ENCODE results near the gene GRM3. TPM values are rescaled to one million over a fixed set of nuclear protein-coding genes. Genes with fewer than 3 reads are reported as not detected.

GRM3 gene
- total and polyA plus RNA-seq, 2 donors (not counting 1 experiment from before 2014, with no cell fraction given): not detected

- no peak overlapping the region for H3K9ac ChIP-seq (ENCODE audit: insufficient read depth, low read length)
- H3K79me2 ChIP-seq (ENCODE audit: control insufficient read depth, insufficient read depth, low read length): no peaks in the 10 kb centered on the region
- no peaks in the 10 kb centered on the region for H3K9me3 ChIP-seq (ENCODE audit: control insufficient read depth, insufficient read depth, low read depth, low read length)
- H3K27me3 ChIP-seq (ENCODE audit: control insufficient read depth, insufficient read depth, low read length): no peaks in the 10 kb centered on the region
- no peak for DNase-seq (ENCODE audit: low read depth in 2 of 2)
- no peaks in the 10 kb centered on the region for H4K20me1 ChIP-seq (ENCODE audit: control insufficient read depth, extremely low read depth, insufficient read depth, low read length)
- H3K4me2 ChIP-seq (ENCODE audit: extremely low read depth, insufficient read depth, low read length): no peak overlapping the region
- TF ChIP-seq EZH2 (IDR thresholded peaks at IDR 0.05; ENCODE audit: low read length, missing control alignments) (no peak), CTCF (conservative IDR thresholded peaks at IDR 0.05 in 1 of 2, IDR thresholded peaks at IDR 0.05 in 1 of 2; ENCODE audit: low read depth in 1 of 2, low read length in 2 of 2) (no peak)
- no peaks in the 10 kb centered on the region for H3K4me1 ChIP-seq (ENCODE audit: control insufficient read depth, extremely low read depth, insufficient read depth, low read length)
- no peak overlapping the region for H2AFZ ChIP-seq (ENCODE audit: low read length)
- H3K4me3 ChIP-seq (replicated peaks in 1 of 4; ENCODE audit: control extremely low read depth in 1 of 4, insufficient read depth in 1 of 4, low read depth in 3 of 4, low read length in 4 of 4): no peak overlapping the region
- no peak overlapping the region for H3K27ac ChIP-seq (ENCODE audit: insufficient read depth, low read length)
- H3K36me3 ChIP-seq (ENCODE audit: control insufficient read depth, insufficient read depth, low read length): no peaks in the 10 kb centered on the region
Measured at GRCh38 chr7:86660950-86661462, 17.3 kb downstream of the GRM3 start.

- no peak for DNase-seq (ENCODE audit: low read depth in 2 of 2)
- H3K4me1 ChIP-seq (ENCODE audit: control insufficient read depth, extremely low read depth, insufficient read depth, low read length): no peaks in the 10 kb centered on the region
- no peak overlapping the region for H3K4me3 ChIP-seq (replicated peaks in 1 of 4; ENCODE audit: control extremely low read depth in 1 of 4, insufficient read depth in 1 of 4, low read depth in 3 of 4, low read length in 4 of 4)
- H3K79me2 ChIP-seq (ENCODE audit: control insufficient read depth, insufficient read depth, low read length): no peaks in the 10 kb centered on the region
- H4K20me1 ChIP-seq (ENCODE audit: control insufficient read depth, extremely low read depth, insufficient read depth, low read length): no peaks in the 10 kb centered on the region
- no peaks in the 10 kb centered on the region for H3K27me3 ChIP-seq (ENCODE audit: control insufficient read depth, insufficient read depth, low read length)
- H3K9me3 ChIP-seq (ENCODE audit: control insufficient read depth, insufficient read depth, low read depth, low read length): no peaks in the 10 kb centered on the region
- no peak overlapping the region for H2AFZ ChIP-seq (ENCODE audit: low read length)
- H3K4me2 ChIP-seq (ENCODE audit: extremely low read depth, insufficient read depth, low read length): no peak overlapping the region
- H3K36me3 ChIP-seq (ENCODE audit: control insufficient read depth, insufficient read depth, low read length): no peaks in the 10 kb centered on the region
- no peak overlapping the region for H3K27ac ChIP-seq (ENCODE audit: insufficient read depth, low read length)
- TF ChIP-seq CTCF (conservative IDR thresholded peaks at IDR 0.05 in 1 of 2, IDR thresholded peaks at IDR 0.05 in 1 of 2; ENCODE audit: low read depth in 1 of 2, low read length in 2 of 2) (no peak), EZH2 (IDR thresholded peaks at IDR 0.05; ENCODE audit: low read length, missing control alignments) (no peak)
- no peak overlapping the region for H3K9ac ChIP-seq (ENCODE audit: insufficient read depth, low read length)
Measured at GRCh38 chr7:86664486-86664885, 20.8 kb downstream of the GRM3 start.

- TF ChIP-seq EZH2 (IDR thresholded peaks at IDR 0.05; ENCODE audit: low read length, missing control alignments) (no peak), CTCF (conservative IDR thresholded peaks at IDR 0.05 in 1 of 2, IDR thresholded peaks at IDR 0.05 in 1 of 2; ENCODE audit: low read depth in 1 of 2, low read length in 2 of 2) (no peak)
- Histone ChIP-seq H3K4me1 (ENCODE audit: control insufficient read depth, extremely low read depth, insufficient read depth, low read length) (no peaks in the 10 kb centered on the region), H3K79me2 (ENCODE audit: control insufficient read depth, insufficient read depth, low read length) (no peaks in the 10 kb centered on the region)
Measured at GRCh38 chr7:86664991-86665390, 21.3 kb downstream of the GRM3 start.

More at GRCh38 chr7:86664991-86665390, 21.3 kb downstream of the GRM3 start:
- Histone ChIP-seq H3K36me3 (ENCODE audit: control insufficient read depth, insufficient read depth, low read length) (no peaks in the 10 kb centered on the region), H3K9me3 (ENCODE audit: control insufficient read depth, insufficient read depth, low read depth, low read length) (no peaks in the 10 kb centered on the region), H3K27me3 (ENCODE audit: control insufficient read depth, insufficient read depth, low read length) (no peaks in the 10 kb centered on the region), H3K9ac (ENCODE audit: insufficient read depth, low read length) (no peak overlapping the region), H4K20me1 (ENCODE audit: control insufficient read depth, extremely low read depth, insufficient read depth, low read length) (no peaks in the 10 kb centered on the region), H3K27ac (ENCODE audit: insufficient read depth, low read length) (no peak overlapping the region), H3K4me2 (ENCODE audit: extremely low read depth, insufficient read depth, low read length) (no peak overlapping the region), H2AFZ (ENCODE audit: low read length) (no peak overlapping the region), H3K4me3 (replicated peaks in 1 of 4; ENCODE audit: control extremely low read depth in 1 of 4, insufficient read depth in 1 of 4, low read depth in 3 of 4, low read length in 4 of 4) (no peak overlapping the region)
- no peak for DNase-seq (ENCODE audit: low read depth in 2 of 2)
